HEK293 (cell line): ENCODE measurements around the gene SSBP2.

Experiments
- CTCF ChIA-PET: fragments of 350-600 bp; formaldehyde crosslinking; extraction: SDS; loops from one replicate; lab custom pipeline; 2021; ENCODE audit warnings: antibody characterized with exemption; lab: Yijun Ruan, JAX
- POLR2A ChIA-PET: fragments of 300-600 bp; formaldehyde crosslinking; extraction: SDS; loops from one replicate; lab custom pipeline; 2020; ENCODE audit warnings: antibody characterized with exemption, inconsistent platforms; lab: Yijun Ruan, JAX
- H3K27ac ChIP-seq: fragments of 200-500 bp; sonication (Bioruptor generic); 2 replicates; pipeline ENCODE4 v1.5.1; 2014; ENCODE audit warnings: low read depth, low read length, control low read depth, inconsistent platforms; ENCODE audit errors: extremely low read depth
- H3K36me3 ChIP-seq, 2 experiments: fragments of 200-500 bp in 1 of 2; sonication (Bioruptor generic) in 1 of 2; 1 replicate in 1 of 2; 2 replicates in 1 of 2; pipeline ENCODE4 v1.5.1; 2014 to 2017; ENCODE audit warnings: inconsistent platforms in 2 of 2, low read length in 2 of 2; ENCODE audit not compliant: control insufficient read depth in 2 of 2, insufficient read depth in 1 of 2
- H3K4me1 ChIP-seq: fragments of 200-500 bp; sonication (Bioruptor generic); 2 replicates; pipeline ENCODE4 v1.5.1; 2014; ENCODE audit warnings: mild to moderate bottlenecking, low read length, inconsistent platforms; ENCODE audit not compliant: control insufficient read depth, insufficient read depth
- H3K4me3 ChIP-seq: 2 replicates; pipeline ENCODE4 v1.5.1; 2011; ENCODE audit warnings: low read depth, mild to moderate bottlenecking, control low read depth, low read length, moderate library complexity
- H3K9me3 ChIP-seq: fragments of 200-500 bp; sonication (Bioruptor generic); 2 replicates; pipeline ENCODE4 v1.5.1; 2014; ENCODE audit warnings: low read depth, low read length, inconsistent platforms; ENCODE audit not compliant: control insufficient read depth, insufficient read depth
- GLI2 ChIP-seq: fragments of 450-650 bp; formaldehyde crosslinking; IDR thresholded peaks from 2 replicates; pipeline ENCODE4; 2017; ENCODE audit warnings: missing biosample characterization, missing genetic modification characterization, low read depth, borderline replicate concordance
- HOXD13 ChIP-seq: sonication (generic); formaldehyde crosslinking; IDR thresholded peaks from 2 replicates; pipeline ENCODE4 v1.8.0; 2022; ENCODE audit warnings: missing genetic modification reagents, borderline replicate concordance
- ZBTB7A ChIP-seq: fragments of 450-650 bp; formaldehyde crosslinking; IDR thresholded peaks from 2 replicates; pipeline ENCODE4 v1.5.1; 2016; ENCODE audit warnings: low read depth, missing biosample characterization, missing genetic modification characterization
- ZFP69B ChIP-seq: fragments of 450-650 bp; formaldehyde crosslinking; IDR thresholded peaks from 2 replicates; pipeline ENCODE4 v1.5.1; 2016; ENCODE audit warnings: missing biosample characterization, missing genetic modification characterization
- ZNF184 ChIP-seq: fragments of 450-650 bp; IDR thresholded peaks from 2 replicates; pipeline ENCODE4 v1.5.1; 2018; ENCODE audit warnings: missing biosample characterization, mild to moderate bottlenecking, missing genetic modification characterization
- ZNF24 ChIP-seq: fragments of 450-650 bp; formaldehyde crosslinking; IDR thresholded peaks from 2 replicates; pipeline ENCODE4 v1.5.1; 2016; ENCODE audit warnings: missing biosample characterization, missing genetic modification characterization
- ZNF391 ChIP-seq: fragments of 450-650 bp; formaldehyde crosslinking; IDR thresholded peaks from 2 replicates; pipeline ENCODE4 v1.5.1; 2016; ENCODE audit warnings: low read depth, missing biosample characterization, missing genetic modification characterization, borderline replicate concordance
- ZNF510 ChIP-seq: fragments of 450-650 bp; formaldehyde crosslinking; IDR thresholded peaks from 2 replicates; pipeline ENCODE4 v1.5.1; 2018; ENCODE audit warnings: mild to moderate bottlenecking, missing genetic modification characterization, missing biosample characterization; ENCODE audit not compliant: insufficient replicate concordance
- ZNF548 ChIP-seq: fragments of 450-650 bp; formaldehyde crosslinking; IDR thresholded peaks from 2 replicates; pipeline ENCODE4 v1.5.1; 2016; ENCODE audit warnings: missing biosample characterization, missing genetic modification characterization
- ZNF549 ChIP-seq: fragments of 450-650 bp; IDR thresholded peaks from 2 replicates; pipeline ENCODE4 v1.5.1; 2018; ENCODE audit warnings: missing biosample characterization, missing genetic modification characterization, mild to moderate bottlenecking, inconsistent platforms, moderate library complexity
- ZSCAN16 ChIP-seq: fragments of 450-650 bp; formaldehyde crosslinking; IDR thresholded peaks from 2 replicates; pipeline ENCODE4 v1.5.1; 2016; ENCODE audit warnings: missing biosample characterization, missing genetic modification characterization
- ZSCAN30 ChIP-seq: fragments of 450-650 bp; IDR thresholded peaks from 2 replicates; pipeline ENCODE4 v1.5.1; 2018; ENCODE audit warnings: missing biosample characterization, mild to moderate bottlenecking, missing genetic modification characterization, moderate library complexity
- TF ChIP-seq, protein P1 (sequence below): fragments of 450-650 bp; formaldehyde crosslinking; IDR thresholded peaks from 2 replicates; pipeline ENCODE4 v1.5.1; 2016; ENCODE audit warnings: missing biosample characterization, missing genetic modification characterization, borderline replicate concordance
- TF ChIP-seq, protein P2 (sequence below): fragments of 450-650 bp; formaldehyde crosslinking; IDR thresholded peaks from 2 replicates; pipeline ENCODE4 v1.5.1; 2016; ENCODE audit warnings: missing biosample characterization, missing genetic modification characterization
- TF ChIP-seq, protein P3 (sequence below): fragments of 450-650 bp; formaldehyde crosslinking; IDR thresholded peaks from 2 replicates; pipeline ENCODE4 v1.5.1; 2016; ENCODE audit warnings: missing biosample characterization, missing genetic modification characterization

Gene SSBP2

DNA sequence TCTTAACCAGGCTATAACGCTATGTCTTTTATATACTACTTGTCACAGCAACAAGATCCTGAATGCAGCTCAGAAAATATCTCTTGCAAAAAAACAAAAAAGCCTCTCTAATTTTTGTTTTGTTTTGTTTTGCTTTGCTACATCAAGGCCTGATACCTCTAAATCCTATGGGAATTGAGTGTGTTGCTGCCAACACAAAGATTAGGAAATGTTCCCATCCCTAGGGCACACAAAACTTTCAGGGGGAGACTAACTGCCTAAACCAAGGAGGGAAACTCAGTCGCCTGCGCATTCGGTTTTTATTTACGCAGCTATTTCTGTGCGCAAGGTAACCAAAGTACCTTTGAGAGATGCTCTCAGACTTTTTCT, 1.7 kb downstream of the SSBP2 start:
- Histone ChIP-seq H3K36me3 (no peaks in the 10 kb centered on the region), H3K9me3 (no peaks in the 10 kb centered on the region), H3K4me3 (peak overlapping the region; percentile 95), H3K4me1 (0 out of 2 replicates have a peak, but pooled peaks cover 6% of the 10 kb centered on the region), H3K27ac (no peak overlapping the region)
- TF ChIP-seq ZNF391 (tag by site-specific recombination) (no peak), HOXD13 (CRISPR knock-in tag) (no peak), ZNF184 (tag by site-specific recombination) (no peak), ZNF549 (tag by site-specific recombination) (no peak), ZNF510 (tag by site-specific recombination) (no peak), ZNF548 (tag by site-specific recombination) (no peak), ZBTB7A (tag by site-specific recombination) (no peak), ZFP69B (no peak), GLI2 (no peak), ZSCAN30 (no peak), ZSCAN16 (tag by site-specific recombination) (no peak)
- TF ChIP-seq, protein P1, sequence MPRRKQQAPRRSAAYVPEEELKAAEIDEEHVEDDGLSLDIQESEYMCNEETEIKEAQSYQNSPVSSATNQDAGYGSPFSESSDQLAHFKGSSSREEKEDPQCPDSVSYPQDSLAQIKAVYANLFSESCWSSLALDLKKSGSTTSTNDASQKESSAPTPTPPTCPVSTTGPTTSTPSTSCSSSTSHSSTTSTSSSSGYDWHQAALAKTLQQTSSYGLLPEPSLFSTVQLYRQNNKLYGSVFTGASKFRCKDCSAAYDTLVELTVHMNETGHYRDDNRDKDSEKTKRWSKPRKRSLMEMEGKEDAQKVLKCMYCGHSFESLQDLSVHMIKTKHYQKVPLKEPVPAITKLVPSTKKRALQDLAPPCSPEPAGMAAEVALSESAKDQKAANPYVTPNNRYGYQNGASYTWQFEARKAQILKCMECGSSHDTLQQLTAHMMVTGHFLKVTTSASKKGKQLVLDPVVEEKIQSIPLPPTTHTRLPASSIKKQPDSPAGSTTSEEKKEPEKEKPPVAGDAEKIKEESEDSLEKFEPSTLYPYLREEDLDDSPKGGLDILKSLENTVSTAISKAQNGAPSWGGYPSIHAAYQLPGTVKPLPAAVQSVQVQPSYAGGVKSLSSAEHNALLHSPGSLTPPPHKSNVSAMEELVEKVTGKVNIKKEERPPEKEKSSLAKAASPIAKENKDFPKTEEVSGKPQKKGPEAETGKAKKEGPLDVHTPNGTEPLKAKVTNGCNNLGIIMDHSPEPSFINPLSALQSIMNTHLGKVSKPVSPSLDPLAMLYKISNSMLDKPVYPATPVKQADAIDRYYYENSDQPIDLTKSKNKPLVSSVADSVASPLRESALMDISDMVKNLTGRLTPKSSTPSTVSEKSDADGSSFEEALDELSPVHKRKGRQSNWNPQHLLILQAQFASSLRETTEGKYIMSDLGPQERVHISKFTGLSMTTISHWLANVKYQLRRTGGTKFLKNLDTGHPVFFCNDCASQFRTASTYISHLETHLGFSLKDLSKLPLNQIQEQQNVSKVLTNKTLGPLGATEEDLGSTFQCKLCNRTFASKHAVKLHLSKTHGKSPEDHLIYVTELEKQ (tag by site-specific recombination): no peak
- TF ChIP-seq, protein P2, sequence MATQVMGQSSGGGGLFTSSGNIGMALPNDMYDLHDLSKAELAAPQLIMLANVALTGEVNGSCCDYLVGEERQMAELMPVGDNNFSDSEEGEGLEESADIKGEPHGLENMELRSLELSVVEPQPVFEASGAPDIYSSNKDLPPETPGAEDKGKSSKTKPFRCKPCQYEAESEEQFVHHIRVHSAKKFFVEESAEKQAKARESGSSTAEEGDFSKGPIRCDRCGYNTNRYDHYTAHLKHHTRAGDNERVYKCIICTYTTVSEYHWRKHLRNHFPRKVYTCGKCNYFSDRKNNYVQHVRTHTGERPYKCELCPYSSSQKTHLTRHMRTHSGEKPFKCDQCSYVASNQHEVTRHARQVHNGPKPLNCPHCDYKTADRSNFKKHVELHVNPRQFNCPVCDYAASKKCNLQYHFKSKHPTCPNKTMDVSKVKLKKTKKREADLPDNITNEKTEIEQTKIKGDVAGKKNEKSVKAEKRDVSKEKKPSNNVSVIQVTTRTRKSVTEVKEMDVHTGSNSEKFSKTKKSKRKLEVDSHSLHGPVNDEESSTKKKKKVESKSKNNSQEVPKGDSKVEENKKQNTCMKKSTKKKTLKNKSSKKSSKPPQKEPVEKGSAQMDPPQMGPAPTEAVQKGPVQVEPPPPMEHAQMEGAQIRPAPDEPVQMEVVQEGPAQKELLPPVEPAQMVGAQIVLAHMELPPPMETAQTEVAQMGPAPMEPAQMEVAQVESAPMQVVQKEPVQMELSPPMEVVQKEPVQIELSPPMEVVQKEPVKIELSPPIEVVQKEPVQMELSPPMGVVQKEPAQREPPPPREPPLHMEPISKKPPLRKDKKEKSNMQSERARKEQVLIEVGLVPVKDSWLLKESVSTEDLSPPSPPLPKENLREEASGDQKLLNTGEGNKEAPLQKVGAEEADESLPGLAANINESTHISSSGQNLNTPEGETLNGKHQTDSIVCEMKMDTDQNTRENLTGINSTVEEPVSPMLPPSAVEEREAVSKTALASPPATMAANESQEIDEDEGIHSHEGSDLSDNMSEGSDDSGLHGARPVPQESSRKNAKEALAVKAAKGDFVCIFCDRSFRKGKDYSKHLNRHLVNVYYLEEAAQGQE: no peak
- POLR2A ChIA-PET: no interaction called here
- CTCF ChIA-PET: interaction anchor here (0.6 kb wide), 1 partner anchor 88 kb away, joined by 3 read pairs; no protein-coding TSS in a partner anchor

DNA sequence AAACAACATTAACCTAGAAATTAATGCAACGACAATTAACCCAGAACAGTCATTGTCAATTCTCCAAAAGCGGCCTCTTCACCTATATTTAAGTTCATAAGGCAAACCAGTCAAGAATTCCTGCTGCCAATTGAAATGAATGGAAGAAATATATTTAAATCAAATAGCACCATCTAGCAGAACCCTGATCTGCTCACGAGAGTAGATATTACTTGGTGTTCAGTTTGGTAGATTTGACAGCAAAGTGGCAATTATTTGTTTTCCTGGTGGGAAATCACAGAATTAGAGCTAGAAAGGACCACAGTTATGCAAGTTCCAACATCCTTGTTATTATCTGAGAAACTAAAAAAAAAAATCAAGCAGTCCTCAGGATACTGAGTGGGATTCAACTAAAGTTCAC, 2.3 kb downstream of the SSBP2 start:
- POLR2A ChIA-PET: no interaction called here
- no peak overlapping the region for H3K4me3 ChIP-seq
- no peaks in the 10 kb centered on the region for H3K9me3 ChIP-seq
- H3K4me1 ChIP-seq: 0 out of 2 replicates have a peak, but pooled peaks cover 6% of the 10 kb centered on the region
- H3K36me3 ChIP-seq: no peaks in the 10 kb centered on the region
- CTCF ChIA-PET: no interaction called here
- no peak overlapping the region for H3K27ac ChIP-seq
- TF ChIP-seq, protein P3, sequence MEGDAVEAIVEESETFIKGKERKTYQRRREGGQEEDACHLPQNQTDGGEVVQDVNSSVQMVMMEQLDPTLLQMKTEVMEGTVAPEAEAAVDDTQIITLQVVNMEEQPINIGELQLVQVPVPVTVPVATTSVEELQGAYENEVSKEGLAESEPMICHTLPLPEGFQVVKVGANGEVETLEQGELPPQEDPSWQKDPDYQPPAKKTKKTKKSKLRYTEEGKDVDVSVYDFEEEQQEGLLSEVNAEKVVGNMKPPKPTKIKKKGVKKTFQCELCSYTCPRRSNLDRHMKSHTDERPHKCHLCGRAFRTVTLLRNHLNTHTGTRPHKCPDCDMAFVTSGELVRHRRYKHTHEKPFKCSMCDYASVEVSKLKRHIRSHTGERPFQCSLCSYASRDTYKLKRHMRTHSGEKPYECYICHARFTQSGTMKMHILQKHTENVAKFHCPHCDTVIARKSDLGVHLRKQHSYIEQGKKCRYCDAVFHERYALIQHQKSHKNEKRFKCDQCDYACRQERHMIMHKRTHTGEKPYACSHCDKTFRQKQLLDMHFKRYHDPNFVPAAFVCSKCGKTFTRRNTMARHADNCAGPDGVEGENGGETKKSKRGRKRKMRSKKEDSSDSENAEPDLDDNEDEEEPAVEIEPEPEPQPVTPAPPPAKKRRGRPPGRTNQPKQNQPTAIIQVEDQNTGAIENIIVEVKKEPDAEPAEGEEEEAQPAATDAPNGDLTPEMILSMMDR (tag by site-specific recombination): 0 out of 2 replicates have a peak, but pooled peaks have one; percentile 14
- TF ChIP-seq ZNF24: no peak
